Superior temporal gyrus (tissue), 1 donor: Measurements from ENCODE around the gene SMAD3.

ENCODE experiments used
- DNase-seq: peaks from one replicate; pipeline ENCODE4 v3.0.0-alpha.2; 2016; ENCODE audit errors: extremely low spot score

The SMAD3 gene

DNA sequence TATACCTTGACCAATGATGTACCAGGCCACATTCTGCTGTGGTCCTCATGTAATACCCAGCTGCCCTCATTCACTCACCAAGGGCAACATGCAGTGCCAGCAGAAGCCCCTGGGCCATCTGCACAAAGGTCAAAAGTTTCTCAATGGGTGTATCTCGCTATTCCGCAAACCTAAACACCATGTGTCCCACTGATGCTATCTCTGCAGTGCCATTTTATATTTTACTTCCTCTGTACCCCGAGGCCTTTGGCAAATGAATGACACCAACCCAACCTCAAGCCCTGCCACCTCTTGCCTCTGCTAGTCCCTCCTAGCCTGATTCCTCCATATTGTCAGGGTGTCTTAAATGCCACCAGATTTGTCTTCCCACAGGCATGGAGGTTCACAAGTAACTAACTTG is 129.9 kb downstream of the SMAD3 start:
- no peak for DNase-seq

DNA sequence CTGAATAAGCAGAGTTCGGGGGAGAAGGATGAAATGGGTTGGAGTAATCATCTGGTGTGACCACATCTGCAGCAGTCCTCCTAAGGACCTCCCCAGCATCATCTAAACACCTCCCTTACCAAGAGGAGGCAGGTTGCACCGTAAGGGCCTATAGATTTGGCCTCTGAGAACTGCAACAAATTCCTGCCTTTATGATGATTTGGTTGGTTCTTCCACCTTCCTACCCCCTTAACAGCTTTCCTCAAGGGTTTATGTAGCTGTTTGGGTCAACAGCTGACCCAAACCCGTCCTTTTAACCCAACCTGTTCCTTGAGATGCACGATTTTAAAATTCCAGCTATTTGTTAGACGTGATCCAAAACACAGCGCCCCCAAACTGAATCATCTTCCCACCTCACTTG is 130.8 kb downstream of the SMAD3 start:
- DNase-seq = no peak

DNA sequence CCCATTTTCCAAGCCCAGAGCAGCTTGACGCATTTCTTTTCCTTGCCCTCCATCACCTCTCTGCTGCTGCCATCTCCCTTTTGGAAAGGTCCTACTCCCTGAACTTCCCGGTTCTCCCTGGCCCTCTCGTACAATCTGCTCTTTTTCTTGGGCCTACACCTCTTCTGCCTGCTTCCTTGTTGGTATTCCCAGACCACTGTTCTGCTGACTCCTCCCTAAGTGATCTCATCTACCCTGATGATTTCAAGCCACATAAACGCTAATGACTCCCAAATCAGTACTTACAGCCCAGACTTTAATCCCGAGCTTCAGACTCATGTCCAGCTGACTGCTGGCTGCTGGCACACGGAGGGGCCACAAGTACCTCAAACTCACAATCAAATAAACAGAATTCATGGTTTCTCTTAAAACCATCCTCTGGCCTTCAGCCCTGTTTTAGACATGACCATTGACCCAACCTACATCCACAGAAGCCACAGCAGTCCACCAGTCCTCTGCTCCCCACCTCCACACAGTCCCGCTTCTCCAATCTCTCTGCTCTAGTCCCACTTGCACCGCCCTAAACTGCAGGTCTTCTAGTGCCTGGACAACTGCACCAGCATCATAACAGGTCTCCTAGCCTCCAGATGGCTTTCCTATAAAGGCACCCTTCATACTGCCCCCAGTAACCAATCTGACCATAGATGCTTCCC is 131.4 kb downstream of the SMAD3 start:
- DNase-seq = no peak

DNA sequence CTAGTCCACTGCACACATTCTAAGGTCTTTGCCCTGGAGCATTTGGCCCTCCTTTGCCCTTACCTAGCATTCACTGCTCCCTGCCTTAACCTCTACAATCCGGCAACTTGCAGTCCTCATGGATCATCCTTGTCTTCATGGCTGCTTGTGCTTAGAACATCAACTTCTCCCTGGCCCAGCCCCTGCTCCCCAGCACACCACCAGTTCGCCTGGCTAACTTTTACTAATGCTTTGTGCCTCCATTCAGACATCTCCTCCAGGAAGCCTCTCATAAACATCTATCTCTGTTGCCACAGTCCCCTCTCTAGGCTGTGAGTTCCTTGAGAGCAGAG is 131.9 kb downstream of the SMAD3 start:
- DNase-seq = no peak

DNA sequence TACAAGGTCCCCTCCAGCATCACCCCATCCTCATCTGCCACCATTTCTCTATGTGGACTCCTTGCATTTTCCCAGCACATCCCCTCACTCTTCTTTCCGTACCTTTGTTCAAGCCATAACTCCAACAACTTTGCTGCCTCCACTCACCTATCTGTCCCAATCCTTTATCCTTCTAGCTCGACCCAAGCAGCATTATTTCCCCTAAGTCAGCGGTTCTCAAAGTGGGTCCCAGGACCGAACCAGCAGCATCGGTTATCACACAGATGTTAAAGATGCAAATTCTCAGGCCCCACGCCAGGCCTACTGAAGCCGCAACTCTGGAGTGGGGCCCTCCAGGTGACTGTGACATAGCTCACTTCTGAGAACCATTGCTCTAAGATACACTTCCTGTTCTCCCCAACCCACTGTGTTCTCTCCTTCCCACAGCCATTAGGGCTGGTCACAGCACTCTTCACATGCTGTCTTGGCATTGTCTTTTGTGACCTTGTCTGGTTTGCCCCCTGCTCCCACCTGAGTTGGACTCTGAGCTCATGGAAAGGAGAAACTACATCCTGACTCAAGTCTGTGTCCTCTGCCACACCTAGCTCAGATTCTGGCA is 132.9 kb downstream of the SMAD3 start:
- DNase-seq = no peak

DNA sequence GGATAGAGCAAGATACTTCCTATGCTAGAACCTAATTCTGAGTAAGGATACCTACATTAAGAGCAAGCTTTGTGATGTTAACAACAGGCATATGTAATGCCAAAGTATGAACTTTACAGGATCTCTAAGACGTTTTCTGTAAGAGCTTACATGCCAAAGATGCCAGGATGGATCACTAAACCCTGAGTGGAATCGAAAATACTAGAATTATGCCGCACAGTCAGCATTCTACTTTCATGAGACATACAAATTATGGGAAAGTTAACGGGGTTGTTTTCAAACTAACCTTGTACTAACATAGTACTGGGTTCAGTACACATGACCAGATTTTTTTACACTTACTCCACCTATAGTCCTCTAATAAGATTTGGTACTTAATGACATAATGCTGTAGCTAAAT is 134.0 kb downstream of the SMAD3 start:
- DNase-seq = no peak

DNA sequence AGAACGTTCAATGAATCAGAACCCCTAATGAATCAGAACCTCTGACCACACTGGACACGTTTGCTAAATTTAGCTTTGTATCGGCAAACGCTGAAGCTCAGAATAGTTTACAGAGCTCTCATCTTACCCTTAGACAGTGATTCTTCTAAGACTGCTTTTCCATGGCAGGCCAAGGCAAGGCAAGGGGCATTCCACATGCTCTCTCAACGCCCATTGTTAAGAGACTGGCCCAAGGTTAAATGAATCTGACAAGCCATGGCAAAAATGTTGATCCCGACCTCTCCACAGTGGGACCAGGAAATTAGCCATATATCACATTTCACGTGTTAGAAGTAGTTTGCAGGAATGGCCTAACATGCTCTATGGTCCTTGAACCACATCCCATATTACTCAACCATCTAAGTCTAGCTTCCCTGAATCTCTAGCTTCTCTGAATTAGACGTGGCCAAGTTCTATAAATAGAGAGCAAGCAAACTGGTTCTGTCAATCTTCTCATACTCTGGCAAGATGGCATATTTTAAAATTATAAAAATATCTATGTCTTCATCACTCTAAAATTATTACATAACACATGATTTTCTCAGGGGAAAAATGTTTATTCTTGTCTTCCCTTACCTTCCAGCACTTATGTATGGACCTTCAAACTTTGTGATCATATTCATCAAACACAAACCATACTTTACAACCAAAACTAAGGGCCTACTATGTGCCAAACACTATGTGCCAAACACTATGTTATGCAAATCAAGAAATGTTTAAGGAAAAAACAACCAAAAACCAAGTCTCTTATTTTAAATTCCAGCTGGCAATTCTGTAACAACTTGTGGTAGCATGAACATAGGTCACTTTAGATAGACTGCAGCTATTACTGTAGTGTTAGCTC is 134.7 kb downstream of the SMAD3 start:
- DNase-seq = no peak

DNA sequence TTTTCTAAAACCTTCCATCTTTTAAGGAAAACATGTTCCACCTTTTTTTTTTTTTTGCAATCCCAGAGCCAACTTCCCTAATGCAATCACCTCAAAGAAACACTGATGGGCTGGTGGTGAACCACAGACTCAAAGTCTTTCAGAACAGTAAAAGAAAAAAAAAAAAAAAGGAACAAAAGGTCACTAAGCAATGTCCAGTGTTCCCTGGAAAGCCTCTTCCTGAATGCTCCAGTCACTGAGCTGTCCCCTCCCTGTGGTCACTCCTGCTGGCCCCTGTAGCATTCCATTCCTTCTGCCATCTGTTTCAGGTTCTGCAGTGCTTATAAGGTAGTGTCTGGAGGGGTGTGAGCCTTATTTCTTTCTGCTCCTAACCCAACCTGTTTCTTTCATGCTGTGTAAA is 135.7 kb downstream of the SMAD3 start:
- no peak for DNase-seq

DNA sequence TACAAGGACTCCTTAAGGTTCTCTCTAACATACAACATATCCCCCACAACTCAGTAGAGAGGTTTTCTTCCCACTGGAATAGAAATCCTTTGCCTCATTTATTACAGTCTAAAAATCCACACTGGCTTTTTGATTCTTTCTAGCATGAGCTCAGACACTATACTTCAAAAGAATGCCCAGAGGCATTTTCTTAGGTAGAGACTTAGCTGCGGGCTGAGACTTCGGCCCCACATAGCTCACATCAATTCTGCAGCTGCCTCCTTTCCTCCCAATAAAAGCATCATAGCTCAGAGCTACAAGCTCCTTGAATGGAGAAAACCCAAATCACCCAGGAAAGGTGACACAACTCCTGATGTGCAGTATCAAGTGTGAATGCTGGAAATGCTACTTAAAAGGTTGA is 136.7 kb downstream of the SMAD3 start:
- DNase-seq = no peak

DNA sequence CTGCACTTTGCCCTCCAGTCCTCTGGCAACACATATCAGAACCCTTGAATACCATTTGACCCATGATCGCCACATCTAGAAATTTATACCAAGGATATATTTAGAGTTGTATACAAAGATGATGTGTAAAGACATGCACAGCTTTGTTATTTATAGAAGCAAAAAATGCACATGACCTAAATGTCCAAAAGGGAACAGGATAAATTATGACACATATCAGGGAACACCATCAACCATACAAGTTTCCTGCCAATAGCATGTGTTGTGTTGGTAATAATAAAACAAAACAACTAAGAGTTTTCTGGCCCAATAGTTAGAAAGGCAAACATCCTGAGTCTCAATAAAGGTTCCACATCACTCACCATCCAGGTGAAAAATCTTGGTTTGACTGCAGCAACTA is 137.6 kb downstream of the SMAD3 start:
- DNase-seq = no peak

DNA sequence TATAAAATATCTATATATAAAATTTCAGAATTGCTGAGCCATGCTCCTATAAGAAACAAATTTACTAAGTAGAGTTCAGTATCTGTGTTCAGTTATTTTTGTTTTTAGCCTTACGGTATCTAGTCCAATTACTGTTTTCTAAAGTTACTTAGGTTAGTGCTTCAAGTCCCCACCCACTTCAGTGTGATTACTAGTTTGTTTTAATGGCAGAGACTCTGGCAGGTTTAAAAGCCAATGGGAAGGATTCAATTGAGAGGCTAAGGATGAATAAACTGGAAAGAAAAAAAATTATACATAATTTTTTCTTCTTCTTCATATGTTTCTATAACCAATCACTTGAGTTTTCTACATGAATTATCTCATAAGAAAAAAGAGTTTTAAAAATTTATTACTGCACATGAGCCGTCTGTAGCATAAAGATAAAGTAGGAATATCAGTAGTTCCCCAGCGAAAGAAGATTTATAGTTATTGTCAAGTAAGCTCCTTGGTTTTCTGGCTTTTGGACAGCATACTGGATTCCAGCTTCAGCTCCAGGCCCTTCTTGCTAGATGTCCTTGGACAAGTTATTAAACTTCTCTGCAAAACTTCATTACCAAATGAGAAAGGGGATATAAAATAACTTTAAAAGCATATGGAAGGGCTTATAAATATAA is 142.3 kb downstream of the SMAD3 start:
- no peak for DNase-seq

DNA sequence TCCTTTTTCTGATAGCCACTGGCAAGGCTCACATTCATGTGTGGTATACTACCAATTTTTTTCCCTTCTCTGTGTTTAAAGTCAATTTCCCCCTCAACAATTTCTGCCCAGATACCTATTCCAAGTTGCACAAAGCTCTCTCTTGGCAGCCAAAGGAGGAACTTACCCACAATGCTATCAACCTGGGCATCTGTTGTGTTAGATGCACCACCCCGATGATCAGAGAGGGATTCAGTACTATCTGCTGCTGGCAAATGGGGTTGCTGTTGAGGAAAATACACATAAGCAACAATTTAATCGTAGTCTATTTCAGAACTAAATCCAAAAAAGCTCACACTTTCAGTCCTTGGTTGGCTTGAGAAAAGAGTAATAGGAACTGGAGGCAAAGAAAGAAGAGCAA is 143.0 kb downstream of the SMAD3 start:
- DNase-seq = no peak

DNA sequence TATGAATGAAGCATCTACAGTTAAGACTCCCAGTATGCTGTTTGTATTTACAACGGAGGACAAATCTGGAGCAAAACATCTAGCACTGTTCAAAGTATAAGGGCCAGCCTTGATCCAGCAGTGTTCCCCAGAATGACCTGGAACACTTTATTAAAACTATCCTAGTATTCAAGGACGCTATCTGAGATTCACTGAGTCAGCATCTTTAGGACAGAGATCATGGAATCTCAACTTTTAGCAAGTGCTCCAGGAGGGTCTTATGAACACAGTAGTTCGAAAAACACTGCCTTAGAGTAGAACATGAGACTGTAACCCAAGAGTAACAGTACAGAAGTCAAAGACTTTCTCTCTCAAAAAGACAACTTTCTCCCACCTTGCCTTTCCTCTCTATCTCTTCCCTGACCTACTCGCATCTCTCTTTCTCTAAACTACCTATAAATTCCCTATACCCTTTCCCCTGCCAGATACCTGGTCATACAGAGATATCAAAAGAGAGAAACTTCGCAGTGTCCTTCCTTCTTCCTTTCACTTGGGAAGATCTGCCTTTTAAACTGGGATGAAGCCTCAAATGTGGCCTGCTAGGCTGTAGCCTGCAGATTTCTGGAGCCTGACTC is 145.3 kb downstream of the SMAD3 start:
- no peak for DNase-seq

DNA sequence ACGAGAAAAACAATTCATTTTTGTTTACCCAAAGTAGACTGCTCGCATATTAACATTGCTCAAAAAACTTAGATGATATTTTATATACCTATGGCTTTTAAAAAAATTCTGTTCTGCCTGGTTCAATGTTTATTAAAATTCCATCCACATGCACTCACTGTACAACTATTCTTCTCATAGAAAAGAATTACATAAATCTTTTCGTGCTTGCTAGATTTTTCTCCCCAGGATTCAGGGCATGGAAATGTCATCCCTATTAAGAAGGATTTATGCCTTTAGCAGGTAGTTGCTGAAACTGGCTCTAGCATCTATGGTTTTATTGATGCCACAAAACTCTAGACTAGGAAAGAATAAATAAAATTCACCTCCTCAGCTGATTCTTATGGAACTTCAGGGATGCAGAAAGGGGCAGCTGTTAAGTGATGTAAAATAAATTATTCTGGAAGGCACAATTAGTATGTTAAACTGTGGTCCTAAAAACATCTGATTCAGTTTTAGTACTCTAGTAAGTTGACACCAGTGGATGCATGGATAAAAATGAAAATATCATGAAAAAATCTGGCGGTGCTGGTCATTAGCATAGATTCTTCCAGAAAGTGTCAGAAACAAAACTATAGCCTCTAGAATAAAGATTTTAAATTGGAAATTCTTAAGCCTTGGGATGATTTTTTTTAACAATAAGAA is 147.4 kb downstream of the SMAD3 start:
- DNase-seq = no peak

DNA sequence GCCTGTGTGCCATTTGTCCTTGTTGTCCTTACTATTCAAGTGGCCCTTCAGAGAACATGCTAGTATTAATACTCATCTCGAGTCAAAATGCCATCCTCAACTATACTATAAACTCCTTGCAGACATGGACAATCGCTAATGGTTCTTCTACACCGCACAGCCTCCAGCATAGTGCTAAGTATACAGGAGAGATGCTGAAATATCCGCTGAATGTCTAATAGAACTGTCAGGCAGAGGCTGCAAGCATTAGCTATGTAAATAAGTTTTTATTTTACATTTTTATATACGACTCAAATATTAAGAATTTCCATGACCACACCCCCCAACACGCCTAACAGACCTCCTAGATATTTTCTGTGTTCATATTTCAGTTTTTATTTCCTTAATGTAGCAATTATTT is 149.7 kb downstream of the SMAD3 start:
- no peak for DNase-seq

DNA sequence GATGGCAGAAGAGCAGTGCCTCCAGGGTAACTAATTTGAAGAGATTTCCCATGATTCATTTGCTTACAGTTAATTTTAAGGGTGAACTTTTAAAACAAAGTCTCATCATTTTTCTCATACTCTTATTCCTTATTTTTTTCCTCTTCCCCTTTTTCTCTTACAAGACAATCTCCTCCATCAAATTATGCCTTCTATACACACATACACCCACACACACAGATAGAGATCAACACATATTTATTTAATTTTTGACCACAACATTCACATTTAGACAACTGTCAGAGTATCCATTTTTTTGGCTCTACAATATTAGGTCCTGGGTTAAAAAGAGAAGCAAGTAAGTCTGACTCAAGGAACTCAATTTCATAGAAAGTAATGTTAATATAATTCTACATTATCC is 151.5 kb downstream of the SMAD3 start:
- no peak for DNase-seq

DNA sequence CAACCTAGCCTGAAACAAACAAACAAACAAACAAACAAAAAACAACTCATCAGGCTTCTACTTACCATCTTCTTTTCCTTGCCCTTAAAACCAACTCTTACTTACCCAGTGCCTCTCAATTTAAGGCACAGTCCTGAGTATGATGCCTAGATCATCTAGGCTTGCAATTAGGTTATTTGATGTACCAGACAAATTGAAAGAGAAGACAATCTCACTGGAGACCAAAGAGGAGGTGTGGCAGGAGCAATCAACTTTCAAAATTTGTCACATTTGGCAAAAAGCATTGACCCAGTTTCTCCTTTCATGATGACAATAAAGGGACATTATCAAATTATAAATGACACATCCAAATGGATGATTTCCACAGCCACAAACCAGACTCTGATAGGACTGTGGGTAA is 153.0 kb downstream of the SMAD3 start:
- no peak for DNase-seq

DNA sequence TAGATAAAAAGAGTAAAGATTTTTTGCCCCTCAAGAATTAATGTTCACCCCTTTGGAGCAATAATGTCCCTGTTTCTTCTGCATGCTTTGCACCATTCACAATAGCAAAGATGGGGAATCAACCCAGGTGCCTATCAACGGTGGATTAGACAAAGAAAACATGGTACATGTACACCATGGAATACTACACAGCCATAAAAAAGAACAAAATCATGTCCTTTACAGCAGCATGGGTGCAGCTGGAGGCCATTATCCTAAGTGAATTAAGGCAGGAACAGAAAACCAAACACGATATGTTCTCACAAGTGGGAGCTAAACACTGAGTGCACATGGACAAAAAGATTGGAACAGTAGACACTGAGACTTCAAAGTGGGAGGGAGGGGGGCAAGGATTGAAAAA is 153.9 kb downstream of the SMAD3 start:
- DNase-seq = no peak

DNA sequence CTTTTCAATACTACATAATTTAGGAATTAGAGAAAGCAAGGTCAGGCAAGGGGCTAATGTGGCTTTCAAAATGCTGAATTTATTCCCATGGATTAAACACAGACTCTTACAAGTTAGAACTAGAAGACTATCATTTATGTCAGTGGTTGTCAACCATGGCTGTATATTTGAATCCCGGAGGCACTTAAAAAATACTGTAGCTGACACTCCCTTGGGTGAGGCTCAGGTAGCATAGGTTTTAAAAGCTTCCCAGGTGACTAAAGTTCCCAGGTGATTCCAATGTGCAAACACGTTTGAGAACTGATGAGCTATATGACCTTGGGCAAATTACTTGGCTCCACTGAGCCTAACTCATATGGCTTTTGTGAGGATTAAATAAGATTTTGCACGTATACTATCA is 159.5 kb downstream of the SMAD3 start:
- no peak for DNase-seq

DNA sequence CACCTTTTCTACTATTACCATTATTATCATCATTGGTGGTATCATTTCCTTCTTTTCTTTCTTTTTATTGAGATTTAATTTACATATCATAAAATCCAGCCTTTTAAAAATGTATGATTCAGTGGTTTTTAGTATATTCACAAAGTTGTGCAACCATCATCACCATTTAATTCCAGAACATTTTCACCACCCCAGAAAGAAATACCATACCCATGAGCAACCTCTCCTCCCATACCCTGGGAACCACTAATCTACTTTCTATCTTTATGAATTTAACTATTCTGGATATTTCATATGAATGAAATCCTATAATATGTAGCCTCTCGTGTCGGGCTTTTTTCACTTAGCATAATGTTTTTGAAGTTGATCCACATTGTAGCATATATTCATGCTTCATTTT is 159.9 kb downstream of the SMAD3 start:
- DNase-seq = no peak

DNA sequence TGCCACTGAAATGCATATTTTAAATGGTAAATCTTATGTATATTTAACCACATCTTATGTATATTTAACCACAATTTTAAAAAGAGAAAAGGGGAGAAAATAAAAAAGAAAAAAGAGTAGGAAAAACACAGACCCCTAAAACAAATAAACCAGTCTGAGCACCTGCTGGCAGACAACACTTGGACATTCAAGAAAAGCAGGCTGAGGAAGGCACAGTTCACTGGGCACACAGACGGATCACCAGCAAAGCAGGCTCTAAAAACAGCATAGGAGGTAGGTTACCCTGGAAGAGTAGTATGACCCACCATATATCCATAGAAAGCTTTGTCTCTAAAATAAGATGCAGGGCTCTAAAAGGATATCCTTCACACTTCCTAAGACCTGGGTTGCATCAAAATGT is 162.0 kb downstream of the SMAD3 start:
- DNase-seq = no peak

DNA sequence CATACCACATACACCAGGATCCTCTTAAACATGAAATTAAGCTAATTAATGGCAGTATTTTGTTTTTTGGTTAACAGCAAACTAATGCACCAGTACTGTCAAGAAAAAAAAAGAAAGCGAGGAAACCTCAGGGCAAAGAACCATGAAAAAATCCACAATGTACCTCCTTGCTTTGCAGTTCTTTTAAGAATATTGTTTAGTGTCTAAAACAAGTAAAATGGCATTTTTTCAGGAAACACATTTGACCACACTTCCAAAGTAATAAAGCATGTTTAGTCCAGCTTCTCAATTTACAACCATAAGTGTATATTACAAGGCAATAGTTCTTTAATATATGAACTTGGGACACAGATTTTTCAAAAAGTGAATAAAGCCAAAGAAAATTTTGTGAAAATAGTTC is 162.4 kb downstream of the SMAD3 start:
- DNase-seq = no peak
